ENCODE data around the gene TLR6.

DNA sequence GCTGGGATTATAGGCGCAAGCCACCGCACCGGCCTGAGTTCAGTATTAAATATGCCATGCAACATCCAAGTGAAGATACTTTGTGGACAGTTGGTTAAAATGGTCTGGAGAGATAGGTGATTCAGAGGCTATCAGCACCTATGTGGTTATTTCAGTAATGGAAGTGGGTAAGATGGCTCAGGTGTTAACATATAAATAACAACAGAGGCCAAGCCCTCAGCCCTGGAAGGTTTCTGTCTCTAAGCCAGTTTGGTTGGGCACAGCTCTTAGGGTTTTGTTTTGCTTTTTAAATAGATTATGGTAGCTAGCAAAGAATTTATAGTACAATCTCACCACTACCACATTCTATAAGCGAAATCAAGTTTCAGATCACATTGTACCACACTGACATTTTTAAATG lies 27.6 kb upstream of the TLR6 start:
- TF ChIP-seq EZH2 (IDR thresholded peaks at IDR 0.05; ENCODE audit: borderline replicate concordance, low read depth, low read length, poor library complexity, severe bottlenecking) (no peak), CTCF (conservative IDR thresholded peaks at IDR 0.05; ENCODE audit: low read depth, low read length) (no peak)

Measured in A673 (cell line).